WERI-Rb-1 (cell line): Measurements from ENCODE around the gene DBT.

Source experiments
- DNase-seq: peaks from one replicate; pipeline ENCODE4 v3.0.0-alpha.2; 2020
- H3K27ac ChIP-seq: fragments of 250-450 bp; sonication (Bioruptor Pico); 2 replicates; pipeline ENCODE4 v1.5.1; 2020; ENCODE audit warnings: mild to moderate bottlenecking, moderate library complexity
- H3K27me3 ChIP-seq: fragments of 250-450 bp; sonication (Bioruptor Pico); 2 replicates; pipeline ENCODE4 v1.5.1; 2021; ENCODE audit warnings: mild to moderate bottlenecking, low read depth, moderate library complexity; ENCODE audit not compliant: insufficient read depth, severe bottlenecking
- H3K36me3 ChIP-seq: fragments of 250-450 bp; sonication (Bioruptor Pico); 2 replicates; pipeline ENCODE4 v1.5.1; 2020; ENCODE audit warnings: mild to moderate bottlenecking, moderate library complexity
- H3K4me3 ChIP-seq: 2 replicates; pipeline ENCODE4 v1.5.1; 2011; ENCODE audit warnings: low read depth, mild to moderate bottlenecking, control low read depth, low read length
- H3K9me3 ChIP-seq: fragments of 250-450 bp; sonication (Bioruptor Pico); 2 replicates; pipeline ENCODE4 v1.5.1; 2021; ENCODE audit warnings: mild to moderate bottlenecking, moderate library complexity; ENCODE audit not compliant: severe bottlenecking
- CTCF ChIP-seq: IDR thresholded peaks from 2 replicates; pipeline ENCODE4 v1.5.1; 2011; ENCODE audit warnings: low read depth, mild to moderate bottlenecking, control low read depth, inconsistent platforms, low read length

Gene DBT

GRCh38 chr1:100287162-100287561 lies 37.5 kb upstream of the DBT start:
- H3K27ac ChIP-seq, result no peak overlapping the region
- H3K27me3 ChIP-seq, result no peaks in the 10 kb centered on the region
- H3K4me3 ChIP-seq, result no peak overlapping the region
- no peaks in the 10 kb centered on the region for H3K9me3 ChIP-seq
- no peak for TF ChIP-seq CTCF
- DNase-seq, result no peak
- peaks cover 39% of the 10 kb centered on the region for H3K36me3 ChIP-seq

GRCh38 chr1:100284591-100284990 lies 35.0 kb upstream of the DBT start:
- H3K36me3 ChIP-seq, result peaks cover 47% of the 10 kb centered on the region

DNA sequence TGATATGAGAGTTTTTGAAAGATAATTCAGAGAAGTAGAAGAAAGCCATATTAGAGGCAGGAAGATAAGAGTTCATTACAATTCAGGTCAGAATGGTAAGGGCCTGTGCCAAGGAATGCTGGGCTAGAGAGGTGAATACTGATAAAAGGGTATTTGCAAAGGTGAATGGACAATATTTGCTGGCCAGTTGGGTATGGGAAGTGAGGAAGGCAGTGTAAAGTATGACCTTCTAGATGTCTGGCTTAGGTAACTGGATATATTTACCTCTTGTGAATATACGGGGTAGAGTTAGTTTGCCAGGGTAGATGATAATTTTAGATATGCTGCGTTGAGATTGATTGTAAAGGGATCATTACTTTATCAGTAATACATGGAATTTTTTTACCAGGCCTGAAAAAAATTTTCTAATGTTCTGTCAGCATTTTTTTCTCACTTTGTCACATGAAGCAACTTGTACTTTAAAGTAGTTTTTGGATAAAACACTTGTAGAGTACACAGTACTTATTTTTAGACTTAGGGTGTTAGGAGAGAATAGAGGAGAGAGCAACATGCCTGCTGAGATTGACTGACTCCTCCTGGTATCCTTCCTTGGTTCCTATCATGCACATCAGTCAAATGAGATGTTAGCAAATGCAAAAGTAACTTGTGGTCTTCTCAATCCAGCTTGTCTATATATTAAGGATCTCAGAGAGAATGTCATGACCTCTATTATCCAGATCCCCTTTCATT lies 30.5 kb upstream of the DBT start:
- Histone ChIP-seq H3K9me3 (no peaks in the 10 kb centered on the region), H3K27me3 (no peaks in the 10 kb centered on the region), H3K27ac (no peak overlapping the region), H3K4me3 (no peak overlapping the region), H3K36me3 (peaks cover 65% of the 10 kb centered on the region)
- TF ChIP-seq CTCF, result no peak
- no peak for DNase-seq

More at GRCh38 chr1:100284591-100284990, 35.0 kb upstream of the DBT start:
- no peak overlapping the region for H3K4me3 ChIP-seq
- no peaks in the 10 kb centered on the region for H3K9me3 ChIP-seq
- no peak for TF ChIP-seq CTCF
- H3K27me3 ChIP-seq, result no peaks in the 10 kb centered on the region
- no peak for DNase-seq
- H3K27ac ChIP-seq, result no peak overlapping the region

DNA sequence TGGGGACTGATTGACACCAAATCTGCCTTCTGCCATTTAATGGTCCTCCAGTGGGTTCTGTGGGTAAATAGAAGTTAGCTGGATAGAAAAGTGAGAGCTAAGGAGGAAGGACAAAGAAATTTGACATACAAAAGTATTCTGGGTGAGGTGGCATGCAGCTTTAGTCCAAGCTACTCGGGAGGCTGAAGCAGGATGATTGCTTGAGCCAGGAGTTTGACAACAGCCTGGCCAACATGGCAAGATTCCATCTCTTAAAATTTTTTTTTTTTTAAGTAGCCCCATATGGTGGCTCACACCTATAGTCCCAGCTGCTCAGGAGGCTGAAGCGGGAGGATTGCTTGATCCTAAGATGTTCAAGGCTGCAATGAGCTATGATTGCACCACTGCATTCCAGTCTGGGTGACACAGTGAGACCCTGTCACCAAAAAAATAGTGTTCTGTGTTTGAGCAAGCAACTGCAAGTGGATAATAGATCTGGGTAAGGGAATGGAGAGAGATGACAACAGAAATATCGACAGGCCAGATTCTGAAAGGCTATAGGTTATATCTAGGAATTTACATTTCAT lies 29.8 kb upstream of the DBT start:
- H3K36me3 ChIP-seq, result peaks cover 66% of the 10 kb centered on the region
- no peaks in the 10 kb centered on the region for H3K27me3 ChIP-seq
- DNase-seq, result no peak
- no peak overlapping the region for H3K27ac ChIP-seq
- no peaks in the 10 kb centered on the region for H3K9me3 ChIP-seq
- no peak overlapping the region for H3K4me3 ChIP-seq
- no peak for TF ChIP-seq CTCF

DNA sequence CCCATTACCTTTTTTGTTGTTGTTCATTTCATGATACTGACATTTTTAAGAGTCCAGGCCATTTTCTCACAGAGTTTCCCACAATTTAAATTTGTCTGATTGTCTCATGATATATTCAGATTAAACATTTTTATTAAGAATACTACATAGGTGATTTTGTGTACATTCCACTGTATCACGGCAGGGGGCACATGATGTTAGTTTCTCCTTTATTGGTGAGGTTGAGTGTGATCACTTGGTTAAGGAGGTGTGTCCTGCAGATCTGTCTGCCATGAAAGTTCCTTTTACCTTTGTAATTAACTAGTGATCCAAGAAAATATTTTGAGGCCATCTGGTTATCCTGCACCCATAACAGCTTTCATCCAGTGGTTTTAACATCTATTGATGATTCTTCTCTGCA lies 28.2 kb upstream of the DBT start:
- DNase-seq, result no peak
- Histone ChIP-seq H3K4me3 (no peak overlapping the region), H3K36me3 (peaks cover 81% of the 10 kb centered on the region)

More for the DNA sequence above, 28.2 kb upstream of the DBT start:
- no peaks in the 10 kb centered on the region for H3K9me3 ChIP-seq
- no peak overlapping the region for H3K27ac ChIP-seq
- TF ChIP-seq CTCF, result no peak
- no peaks in the 10 kb centered on the region for H3K27me3 ChIP-seq
